DOHH2 (cell line): ENCODE data around the gene BDKRB2.

Experiments used
- H3F3A ChIP-seq: fragments of 200-600 bp; sonication (generic), shearing (Covaris generic); 2 replicates; pipeline ENCODE4 v1.6.0; 2016; ENCODE audit warnings: antibody characterized with exemption, mild to moderate bottlenecking; ENCODE audit not compliant: control insufficient read depth, insufficient read depth
- H3K27ac ChIP-seq: fragments of 200-600 bp; sonication (generic); 2 replicates; pipeline ENCODE4 v1.5.1; 2014; ENCODE audit warnings: low read depth, mild to moderate bottlenecking, low read length, moderate library complexity
- H3K27me3 ChIP-seq: fragments of 200-600 bp; sonication (generic); 2 replicates; pipeline ENCODE4 v1.6.1; 2014; ENCODE audit warnings: mild to moderate bottlenecking, low read length, mixed read lengths; ENCODE audit not compliant: control insufficient read depth
- H3K36me3 ChIP-seq: fragments of 200-600 bp; sonication (generic); 2 replicates; pipeline ENCODE4 v1.6.1; 2014; ENCODE audit warnings: mild to moderate bottlenecking, low read length, moderate library complexity, mixed read lengths; ENCODE audit not compliant: control insufficient read depth
- H3K4me1 ChIP-seq: fragments of 200-600 bp; sonication (generic); 2 replicates; pipeline ENCODE4 v1.6.1; 2014; ENCODE audit warnings: mild to moderate bottlenecking, low read length, mixed read lengths; ENCODE audit not compliant: control insufficient read depth
- H3K4me2 ChIP-seq: fragments of 200-600 bp; sonication (generic); 2 replicates; pipeline ENCODE4 v1.6.0; 2014; ENCODE audit warnings: mild to moderate bottlenecking, low read length, moderate library complexity
- H3K4me3 ChIP-seq: fragments of 200-600 bp; sonication (generic); 2 replicates; pipeline ENCODE4 v1.5.1; 2014; ENCODE audit warnings: mild to moderate bottlenecking, low read length, mixed read lengths
- H3K79me2 ChIP-seq: fragments of 200-600 bp; sonication (generic); 2 replicates; pipeline ENCODE4 v1.6.1; 2014; ENCODE audit warnings: mild to moderate bottlenecking, low read length, mixed read lengths; ENCODE audit not compliant: control insufficient read depth
- H3K9me2 ChIP-seq: fragments of 200-600 bp; sonication (generic); replicated peaks from 2 replicates; pipeline ENCODE4 v1.6.1; 2014; ENCODE audit warnings: mild to moderate bottlenecking, low read length, mixed read lengths; ENCODE audit not compliant: control insufficient read depth
- H3K9me3 ChIP-seq: fragments of 200-600 bp; sonication (generic); 2 replicates; pipeline ENCODE4 v1.6.1; 2014; ENCODE audit warnings: antibody characterized with exemption, low read length, mixed read lengths; ENCODE audit not compliant: control insufficient read depth, insufficient read depth
- H4K20me1 ChIP-seq: fragments of 200-600 bp; sonication (generic); 2 replicates; pipeline ENCODE4 v1.6.0; 2014; ENCODE audit warnings: low read depth, mild to moderate bottlenecking, antibody characterized with exemption, low read length, moderate library complexity; ENCODE audit not compliant: control insufficient read depth, insufficient read depth
- EZH2phosphoT487 ChIP-seq: fragments of 200-600 bp; sonication (generic); IDR thresholded peaks from 2 replicates; pipeline ENCODE4 v1.6.1; 2017; ENCODE audit warnings: borderline replicate concordance, mild to moderate bottlenecking, antibody characterized with exemption, low read length, moderate library complexity, mixed read lengths
- TF ChIP-seq, protein P1 (sequence below): fragments of 200-600 bp; sonication (generic); IDR thresholded peaks from one replicate; pipeline ENCODE4 v1.5.1; 2014; ENCODE audit warnings: antibody characterized with exemption, mild to moderate bottlenecking, low read depth, low read length; ENCODE audit not compliant: poor library complexity, severe bottlenecking

Gene BDKRB2

DNA sequence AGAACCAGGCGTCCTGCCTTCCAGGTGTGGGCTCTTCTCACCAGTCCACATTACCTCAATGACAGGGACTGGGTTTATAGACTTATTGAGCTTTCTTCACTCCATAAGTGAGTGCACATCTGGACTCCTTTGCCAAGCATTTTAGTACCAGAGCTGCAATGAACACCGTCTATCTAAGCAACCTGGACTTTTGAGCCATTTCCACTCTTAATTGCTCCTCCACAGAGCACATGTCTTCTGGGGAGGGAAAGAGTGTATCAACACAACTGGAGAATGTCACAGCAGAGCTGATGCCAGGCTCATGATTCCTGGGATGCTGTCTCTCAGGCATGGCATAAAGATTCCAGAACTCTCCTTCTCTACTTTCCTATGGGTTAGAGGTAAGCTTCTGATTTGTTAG, 43.0 kb upstream of the BDKRB2 start:
- H3K79me2 ChIP-seq, result no peaks in the 10 kb centered on the region
- H3F3A ChIP-seq, result no peaks in the 10 kb centered on the region
- H3K4me2 ChIP-seq, result no peak overlapping the region
- no peaks in the 10 kb centered on the region for H3K36me3 ChIP-seq
- no peak for TF ChIP-seq EZH2phosphoT487
- TF ChIP-seq, protein P1, sequence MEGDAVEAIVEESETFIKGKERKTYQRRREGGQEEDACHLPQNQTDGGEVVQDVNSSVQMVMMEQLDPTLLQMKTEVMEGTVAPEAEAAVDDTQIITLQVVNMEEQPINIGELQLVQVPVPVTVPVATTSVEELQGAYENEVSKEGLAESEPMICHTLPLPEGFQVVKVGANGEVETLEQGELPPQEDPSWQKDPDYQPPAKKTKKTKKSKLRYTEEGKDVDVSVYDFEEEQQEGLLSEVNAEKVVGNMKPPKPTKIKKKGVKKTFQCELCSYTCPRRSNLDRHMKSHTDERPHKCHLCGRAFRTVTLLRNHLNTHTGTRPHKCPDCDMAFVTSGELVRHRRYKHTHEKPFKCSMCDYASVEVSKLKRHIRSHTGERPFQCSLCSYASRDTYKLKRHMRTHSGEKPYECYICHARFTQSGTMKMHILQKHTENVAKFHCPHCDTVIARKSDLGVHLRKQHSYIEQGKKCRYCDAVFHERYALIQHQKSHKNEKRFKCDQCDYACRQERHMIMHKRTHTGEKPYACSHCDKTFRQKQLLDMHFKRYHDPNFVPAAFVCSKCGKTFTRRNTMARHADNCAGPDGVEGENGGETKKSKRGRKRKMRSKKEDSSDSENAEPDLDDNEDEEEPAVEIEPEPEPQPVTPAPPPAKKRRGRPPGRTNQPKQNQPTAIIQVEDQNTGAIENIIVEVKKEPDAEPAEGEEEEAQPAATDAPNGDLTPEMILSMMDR, result no peak
- no peak overlapping the region for H3K27ac ChIP-seq
- no peak overlapping the region for H3K4me3 ChIP-seq
- no peaks in the 10 kb centered on the region for H3K9me2 ChIP-seq
- no peaks in the 10 kb centered on the region for H3K4me1 ChIP-seq
- H3K9me3 ChIP-seq, result no peaks in the 10 kb centered on the region
- no peaks in the 10 kb centered on the region for H4K20me1 ChIP-seq
- H3K27me3 ChIP-seq, result no peaks in the 10 kb centered on the region

DNA sequence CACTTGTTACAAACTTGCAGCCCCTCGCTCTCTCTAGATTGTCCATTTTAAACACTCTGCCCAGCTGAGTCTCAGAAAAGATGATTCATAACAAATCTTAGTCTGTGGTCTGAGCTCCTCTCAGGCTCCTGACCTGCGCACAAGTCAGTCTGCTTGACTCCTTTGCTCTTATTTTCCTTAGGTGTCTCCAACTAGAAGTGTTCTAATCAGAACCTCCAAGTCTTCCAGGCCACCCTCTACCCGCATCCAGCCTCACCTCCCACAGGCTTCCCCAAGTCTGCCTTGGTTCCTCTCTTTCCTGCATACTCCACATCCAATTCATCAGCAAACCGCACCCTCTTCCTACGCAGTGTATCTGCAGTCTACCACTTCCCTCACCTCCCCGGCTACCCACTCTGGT, 42.4 kb upstream of the BDKRB2 start:
- H3K79me2 ChIP-seq, result no peaks in the 10 kb centered on the region
- no peaks in the 10 kb centered on the region for H3K4me1 ChIP-seq
- H4K20me1 ChIP-seq, result no peaks in the 10 kb centered on the region
- no peaks in the 10 kb centered on the region for H3K27me3 ChIP-seq
- TF ChIP-seq EZH2phosphoT487, result no peak
- TF ChIP-seq, protein P1, result no peak
- H3F3A ChIP-seq, result no peaks in the 10 kb centered on the region
- no peaks in the 10 kb centered on the region for H3K36me3 ChIP-seq
- no peak overlapping the region for H3K4me2 ChIP-seq
- H3K9me2 ChIP-seq, result no peaks in the 10 kb centered on the region
- no peak overlapping the region for H3K4me3 ChIP-seq
- H3K27ac ChIP-seq, result no peak overlapping the region
- no peaks in the 10 kb centered on the region for H3K9me3 ChIP-seq

DNA sequence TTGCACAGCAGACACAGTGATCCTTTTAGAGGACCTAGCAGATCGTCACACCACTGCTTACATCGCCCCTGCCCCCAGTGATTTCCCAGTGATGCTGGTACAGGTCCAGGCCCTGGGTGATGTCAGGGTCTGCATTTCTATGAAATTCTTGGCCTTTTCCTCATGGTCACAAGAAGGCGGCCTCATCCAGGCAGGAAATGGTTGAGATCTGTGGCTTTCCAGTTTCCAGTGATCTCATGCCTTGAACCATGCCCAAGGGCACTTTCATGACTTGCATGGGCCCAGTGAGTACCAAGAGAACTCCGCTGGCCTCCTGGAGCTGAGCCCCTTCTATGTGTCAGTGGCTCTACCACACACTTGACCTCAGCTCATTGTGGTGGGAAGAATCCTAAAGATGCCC, 41.9 kb upstream of the BDKRB2 start:
- no peaks in the 10 kb centered on the region for H3F3A ChIP-seq
- H3K9me3 ChIP-seq, result no peaks in the 10 kb centered on the region
- H3K4me3 ChIP-seq, result no peak overlapping the region
- H3K4me2 ChIP-seq, result no peak overlapping the region
- TF ChIP-seq EZH2phosphoT487, result no peak
- TF ChIP-seq, protein P1, result no peak
- H4K20me1 ChIP-seq, result no peaks in the 10 kb centered on the region
- no peaks in the 10 kb centered on the region for H3K36me3 ChIP-seq
- H3K9me2 ChIP-seq, result no peaks in the 10 kb centered on the region
- H3K27ac ChIP-seq, result no peak overlapping the region
- H3K79me2 ChIP-seq, result no peaks in the 10 kb centered on the region
- H3K27me3 ChIP-seq, result no peaks in the 10 kb centered on the region
- H3K4me1 ChIP-seq, result no peaks in the 10 kb centered on the region
